Heart right ventricle (tissue), 16 donors: ENCODE results near the gene MYPN. TPM values are rescaled to one million over a fixed set of nuclear protein-coding genes. Genes with fewer than 3 reads are reported as not detected.
"Not testable (repeated sequence)": the region's sequence is repeated elsewhere in the genome, so short reads cannot be mapped to it uniquely, and the experiment has no call there.

ENCODE experiments used
- ATAC-seq, 8 donors: fragments of 200-7000 bp; cut with Tn5 transposase; one replicate each; pipeline ENCODE4 v1.9.1; 2020; ENCODE audit warnings: mild to moderate bottlenecking in 8 of 8, moderate library complexity in 8 of 8, moderate number of reproducible peaks in 1 of 8
- DNase-seq, 2 donors: peaks; one replicate each; pipeline ENCODE4 v3.0.0-alpha.2; 2020
- H3K27ac ChIP-seq, 10 donors: fragments of 200-600 bp; sonication (generic) in 2 of 10; one replicate each; pipeline versions ENCODE4 v1.5.0 to v1.8.0; 2020 to 2022; ENCODE audit warnings: mild to moderate bottlenecking in 3 of 10
- H3K27me3 ChIP-seq, 7 donors: fragments of 200-600 bp; one replicate each; pipeline ENCODE4 v1.8.0; 2021 to 2022; ENCODE audit warnings: mild to moderate bottlenecking in 2 of 7
- H3K36me3 ChIP-seq, 9 donors: fragments of 200-600 bp; sonication (generic) in 1 of 9; one replicate each; pipeline versions ENCODE4 v1.5.0 to v1.8.0; 2020 to 2022; ENCODE audit warnings: mild to moderate bottlenecking in 2 of 9
- H3K4me1 ChIP-seq, 9 donors: fragments of 200-600 bp; sonication (generic) in 1 of 9; one replicate each; pipeline versions ENCODE4 v1.5.0 to v1.8.0; 2020 to 2022; ENCODE audit warnings: mild to moderate bottlenecking in 4 of 9
- H3K4me3 ChIP-seq, 10 donors: fragments of 200-600 bp; sonication (generic) in 2 of 10; one replicate each; pipeline versions ENCODE4 v1.5.0 to v1.8.0; 2020 to 2022; ENCODE audit warnings: mild to moderate bottlenecking in 7 of 10, moderate library complexity in 2 of 10
- H3K9me3 ChIP-seq, 11 donors: fragments of 200-600 bp in 10 of 11; sonication (generic) in 2 of 11; one replicate each; pipeline versions ENCODE4 v1.5.0 to v1.8.0; 2013 to 2022; ENCODE audit warnings: mild to moderate bottlenecking in 2 of 11, control low read depth in 1 of 11, moderate library complexity in 1 of 11
- WGBS, 2 donors: extraction: QIAGEN DNeasy Blood & Tissue Kit; methylation state at CpG; one replicate each; pipeline ENCODE4 v1.1.7; 2013; ENCODE audit warnings: inconsistent platforms in 1 of 2; 5-methylcytosine and 5-hydroxymethylcytosine counted together
- intact Hi-C, 10 donors: fragments of 100-400 bp; cut with DNase I; formaldehyde crosslinking; loops; one replicate each; pipeline versions ENCODE4 v1.11.1 to v1.14.2; 2022
- polyA plus RNA-seq, 2 donors: library from polyadenylated mRNA; stranded (reverse); fragments of 200-250 nt; gene quantifications; one replicate each; pipeline ENCODE4 v1.2.3, GENCODE V29; 2013
- total RNA-seq, 10 donors: library from RNA; stranded (reverse); fragmentation: NEBNext Ultra II Directional in 3 of 10; extraction: Animal tissue kit (Norgen Biotek cat#: 25700) in 3 of 10; gene quantifications; one replicate each; pipeline versions ENCODE4 v1.2.1 to v1.2.4, GENCODE V29; 2021 to 2023
- TF ChIP-seq, protein P1 (sequence below), 9 donors: fragments of 200-600 bp; sonication (generic) in 2 of 9; IDR thresholded peaks; one replicate each; pipeline versions ENCODE4 v1.5.0 to v1.8.0; 2021 to 2022; ENCODE audit warnings: antibody characterized with exemption in 9 of 9, mild to moderate bottlenecking in 5 of 9, moderate library complexity in 1 of 9
- donor health status: Arrhythmogenic right ventricular cardiomyopathy.
- donor health status: ischemic (EF 13 %, LVEDD 7.1; RV severe dilation, severe dysfunction).
- donor health status: healthy with polysubstance abuse.
- donor health status: DM: no; HTN: yes; CAD: no.
- donor health status: DM: no; HTN: no; CAD: no.
- donor health status: ischemic (EF 25% LVEDD 6.9; RV normal size, moderate dysfunction).
- donor health status: ischemic (EF 25% LVEDD 5.7; RV mildly dilated, moderate dysfunction).
- donor health status: healthy.
- donor health status: DM: yes; HTN: yes; CAD: no.
- donor health status: Ischemic cardiomyopathy.
- donor health status: ischemic (EF 35%, LVEDD 5.7; RV mildly dilated, moderate dysfunction).
- donor health status: nonischemic (EF 11% LVEDD 7.7; RV severe dilation, severe dysfunction).
- donor health status: DM: yes; HTN: yes; CAD: no.
- donor health status: PGD.
- donor health status: ischemic (EF 29% LVEDD 5.4; RV normal size, mild dysfunction).
- donor health status: nonischemic (EF 23%, LVEDD 6.1; RV moderate dilation, normal function).

MYPN gene
- total and polyA plus RNA-seq, 12 donors, result 27.1 to 302 (median 156) TPM

DNA sequence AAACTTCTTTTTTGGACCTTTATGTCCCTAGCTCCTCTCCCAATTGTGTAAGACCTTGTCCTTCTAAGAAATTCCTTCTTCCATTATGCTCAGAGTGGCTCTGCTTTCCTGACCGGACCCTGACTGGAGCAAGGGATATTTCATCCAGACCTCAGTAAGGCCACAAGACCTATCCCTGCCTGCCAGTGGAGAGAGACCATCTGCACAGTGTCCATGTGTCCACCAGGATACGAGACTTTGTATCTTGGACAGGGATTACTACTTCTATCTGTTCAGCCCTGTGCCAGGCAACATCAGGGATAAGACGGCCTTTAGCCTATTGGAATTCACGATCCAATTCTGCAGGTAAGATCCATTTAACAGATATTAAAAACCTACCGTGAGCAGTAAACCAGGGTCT lies 129.8 kb downstream of the MYPN start:
- TF ChIP-seq, protein P1, sequence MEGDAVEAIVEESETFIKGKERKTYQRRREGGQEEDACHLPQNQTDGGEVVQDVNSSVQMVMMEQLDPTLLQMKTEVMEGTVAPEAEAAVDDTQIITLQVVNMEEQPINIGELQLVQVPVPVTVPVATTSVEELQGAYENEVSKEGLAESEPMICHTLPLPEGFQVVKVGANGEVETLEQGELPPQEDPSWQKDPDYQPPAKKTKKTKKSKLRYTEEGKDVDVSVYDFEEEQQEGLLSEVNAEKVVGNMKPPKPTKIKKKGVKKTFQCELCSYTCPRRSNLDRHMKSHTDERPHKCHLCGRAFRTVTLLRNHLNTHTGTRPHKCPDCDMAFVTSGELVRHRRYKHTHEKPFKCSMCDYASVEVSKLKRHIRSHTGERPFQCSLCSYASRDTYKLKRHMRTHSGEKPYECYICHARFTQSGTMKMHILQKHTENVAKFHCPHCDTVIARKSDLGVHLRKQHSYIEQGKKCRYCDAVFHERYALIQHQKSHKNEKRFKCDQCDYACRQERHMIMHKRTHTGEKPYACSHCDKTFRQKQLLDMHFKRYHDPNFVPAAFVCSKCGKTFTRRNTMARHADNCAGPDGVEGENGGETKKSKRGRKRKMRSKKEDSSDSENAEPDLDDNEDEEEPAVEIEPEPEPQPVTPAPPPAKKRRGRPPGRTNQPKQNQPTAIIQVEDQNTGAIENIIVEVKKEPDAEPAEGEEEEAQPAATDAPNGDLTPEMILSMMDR (IDR thresholded peaks at IDR 0.05), result no peak
- H3K4me1 ChIP-seq, result no peaks in the 10 kb centered on the region
- no peaks in the 10 kb centered on the region for H3K36me3 ChIP-seq
- DNase-seq (no peak), ATAC-seq (no peak)
- WGBS, 2 donors, result 91 to 93% methylated on average over 5 of the region's 5 CpGs
- no peaks in the 10 kb centered on the region for H3K9me3 ChIP-seq
- no peak overlapping the region for H3K4me3 ChIP-seq
- intact Hi-C loops, result no loop called here
- no peak overlapping the region for H3K27ac ChIP-seq
- no peaks in the 10 kb centered on the region for H3K27me3 ChIP-seq

DNA sequence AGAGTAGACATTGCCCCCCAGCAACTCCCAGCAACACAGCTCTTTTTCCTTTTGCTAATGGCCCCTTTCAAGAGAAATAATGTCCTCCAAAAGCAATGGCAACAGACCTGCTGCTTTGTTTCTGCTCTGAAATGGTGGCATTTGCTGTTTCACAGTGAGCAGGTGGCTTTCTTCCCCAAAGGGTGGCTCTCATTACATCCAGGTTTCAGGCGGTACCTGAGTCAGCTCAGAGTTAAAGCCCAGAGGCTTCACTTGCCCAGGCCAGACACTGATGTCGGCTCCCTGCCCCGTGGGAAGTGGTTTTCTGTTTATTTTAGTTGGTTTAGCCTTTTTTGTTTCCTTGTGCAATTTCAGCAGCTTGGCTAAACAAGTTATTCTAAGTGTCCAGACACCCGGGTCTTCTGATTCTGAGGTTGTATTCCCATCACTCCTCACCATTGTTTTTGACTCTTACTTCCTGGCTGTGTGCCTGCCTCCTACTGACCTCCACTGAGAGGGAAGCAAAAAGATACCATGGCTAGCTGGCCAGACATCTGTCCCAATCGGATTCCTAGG lies 130.4 kb downstream of the MYPN start:
- no peak for ATAC-seq
- intact Hi-C loops, result no loop called here

DNA sequence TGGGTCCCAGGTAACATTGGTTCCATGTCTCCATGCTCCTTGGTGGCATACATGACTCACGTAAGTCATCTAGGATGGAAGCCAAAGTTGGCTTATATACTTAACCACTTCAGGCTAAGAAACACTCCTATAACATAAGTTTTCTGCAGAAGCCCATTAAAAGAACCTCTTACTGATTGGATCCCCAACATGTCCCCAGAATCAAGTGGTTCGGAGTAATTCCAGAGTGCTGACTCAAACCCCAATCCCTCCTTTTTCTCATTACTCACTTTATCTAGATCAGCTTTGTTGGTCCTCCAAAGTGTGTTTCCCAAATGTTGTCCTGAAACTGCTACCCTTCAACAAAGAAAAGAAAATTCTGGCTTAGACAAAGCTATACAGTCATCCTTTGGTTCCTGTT lies 132.8 kb downstream of the MYPN start:
- H3K9me3 ChIP-seq, result no peaks in the 10 kb centered on the region
- intact Hi-C loops, result no loop called here
- H3K4me3 ChIP-seq, result no peak overlapping the region
- 71 to 87% methylated on average over 2 of the region's 2 CpGs for WGBS, 2 donors
- ATAC-seq (no peak), DNase-seq (no peak)
- no peaks in the 10 kb centered on the region for H3K4me1 ChIP-seq
- TF ChIP-seq, protein P1 (IDR thresholded peaks at IDR 0.05), result no peak
- H3K27ac ChIP-seq, result no peak overlapping the region
- H3K27me3 ChIP-seq, result no peaks in the 10 kb centered on the region
- no peaks in the 10 kb centered on the region for H3K36me3 ChIP-seq

More for the DNA sequence above, 130.4 kb downstream of the MYPN start:
- Histone ChIP-seq H3K27me3 (no peaks in the 10 kb centered on the region), H3K4me1 (no peaks in the 10 kb centered on the region), H3K4me3 (no peak overlapping the region), H3K27ac (no peak overlapping the region), H3K9me3 (no peaks in the 10 kb centered on the region), H3K36me3 (no peaks in the 10 kb centered on the region)
- 57 to 70% methylated on average over 5 of the region's 5 CpGs for WGBS, 2 donors
- no peak for DNase-seq
- TF ChIP-seq, protein P1 (IDR thresholded peaks at IDR 0.05), result no peak

DNA sequence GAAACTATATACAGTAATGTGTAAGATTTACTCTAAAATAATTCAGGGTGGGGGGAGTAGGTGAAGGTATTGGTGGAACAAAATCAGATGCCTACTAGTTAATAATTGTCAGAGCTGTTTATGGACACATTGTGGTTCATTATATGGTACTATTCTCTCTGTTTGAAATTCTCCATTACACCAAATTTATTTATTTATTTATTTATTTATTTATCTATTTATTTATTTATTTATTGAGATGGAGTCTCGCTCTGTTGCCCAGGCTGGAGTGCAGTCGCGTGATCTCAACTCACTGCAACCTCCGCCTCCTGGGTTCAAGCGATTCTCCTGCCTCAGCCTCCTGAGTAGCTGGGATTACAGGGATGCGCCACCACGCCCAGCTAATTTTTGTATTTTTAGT lies 137.1 kb downstream of the MYPN start:
- intact Hi-C loops, H3K27ac ChIP-seq, ATAC-seq, H3K4me3 ChIP-seq, H3K9me3 ChIP-seq, H3K4me1 ChIP-seq, H3K36me3 ChIP-seq, H3K27me3 ChIP-seq, DNase-seq: not testable (repeated sequence)
- 94 to 97% methylated on average over 7 of the region's 7 CpGs for WGBS, 2 donors

DNA sequence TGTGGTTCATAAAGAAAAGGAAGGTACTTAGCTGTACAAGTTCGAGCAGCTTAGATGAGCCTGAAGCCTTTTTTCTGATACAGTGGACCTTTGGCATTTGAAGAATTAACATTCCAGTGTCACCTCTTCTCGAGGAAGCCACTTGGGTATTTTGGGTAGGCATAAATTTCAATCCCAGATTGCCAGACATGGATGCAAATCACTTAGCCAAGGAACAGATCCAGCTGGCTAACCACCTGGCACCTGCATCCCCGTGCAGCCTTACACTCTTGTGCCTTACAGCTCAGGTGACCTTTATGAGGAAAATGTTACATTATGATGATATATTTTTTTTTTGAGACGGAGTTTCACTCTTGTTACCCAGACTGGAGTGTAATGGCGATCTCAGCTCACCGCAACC lies 138.6 kb downstream of the MYPN start:
- 77% methylated on average over 6 of the region's 6 CpGs for WGBS, 2 donors
- no peak overlapping the region for H3K4me3 ChIP-seq
- no peaks in the 10 kb centered on the region for H3K36me3 ChIP-seq
- no peaks in the 10 kb centered on the region for H3K9me3 ChIP-seq
- intact Hi-C loops, result no loop called here
- no peak overlapping the region for H3K27ac ChIP-seq
- ATAC-seq (no peak), DNase-seq (no peak)
- TF ChIP-seq, protein P1 (IDR thresholded peaks at IDR 0.05), result no peak
- no peaks in the 10 kb centered on the region for H3K27me3 ChIP-seq
- H3K4me1 ChIP-seq, result no peaks in the 10 kb centered on the region
